VCaP (cell line): ENCODE results near the gene ROR2.

ENCODE experiments used
- H3K27ac ChIP-seq: fragments of 450-650 bp; 2 replicates; pipeline ENCODE4 v1.5.1; 2017
- CTCF ChIP-seq: fragments of 450-650 bp; conservative IDR thresholded peaks from 2 replicates; pipeline ENCODE4 v1.5.1; 2017; ENCODE audit warnings: mild to moderate bottlenecking, moderate library complexity

Gene ROR2

GRCh38 chr9:91843623-91844148 is 106.3 kb downstream of the ROR2 start:
- H3K27ac ChIP-seq: no peak overlapping the region
- TF ChIP-seq CTCF: no peak

DNA sequence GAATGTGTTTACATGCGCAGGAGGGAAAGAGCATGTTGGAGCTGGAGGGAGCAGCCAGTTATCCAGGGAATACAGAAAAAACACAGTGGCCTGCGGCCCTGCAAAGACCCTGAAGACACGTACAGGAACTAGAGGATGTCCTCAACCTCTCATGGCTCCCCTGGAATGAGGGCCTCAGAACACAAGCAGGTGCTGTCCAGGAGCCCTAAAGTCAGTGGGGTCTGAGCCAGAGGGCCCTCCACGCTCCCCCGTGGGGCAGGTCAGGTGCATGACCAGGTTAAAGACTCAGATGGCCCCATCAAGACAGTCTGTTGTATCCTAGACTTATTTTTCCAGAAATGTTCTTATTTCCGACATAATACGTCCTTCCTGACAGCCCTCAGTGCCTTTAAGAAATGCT is 106.9 kb downstream of the ROR2 start:
- TF ChIP-seq CTCF: no peak
- no peak overlapping the region for H3K27ac ChIP-seq

DNA sequence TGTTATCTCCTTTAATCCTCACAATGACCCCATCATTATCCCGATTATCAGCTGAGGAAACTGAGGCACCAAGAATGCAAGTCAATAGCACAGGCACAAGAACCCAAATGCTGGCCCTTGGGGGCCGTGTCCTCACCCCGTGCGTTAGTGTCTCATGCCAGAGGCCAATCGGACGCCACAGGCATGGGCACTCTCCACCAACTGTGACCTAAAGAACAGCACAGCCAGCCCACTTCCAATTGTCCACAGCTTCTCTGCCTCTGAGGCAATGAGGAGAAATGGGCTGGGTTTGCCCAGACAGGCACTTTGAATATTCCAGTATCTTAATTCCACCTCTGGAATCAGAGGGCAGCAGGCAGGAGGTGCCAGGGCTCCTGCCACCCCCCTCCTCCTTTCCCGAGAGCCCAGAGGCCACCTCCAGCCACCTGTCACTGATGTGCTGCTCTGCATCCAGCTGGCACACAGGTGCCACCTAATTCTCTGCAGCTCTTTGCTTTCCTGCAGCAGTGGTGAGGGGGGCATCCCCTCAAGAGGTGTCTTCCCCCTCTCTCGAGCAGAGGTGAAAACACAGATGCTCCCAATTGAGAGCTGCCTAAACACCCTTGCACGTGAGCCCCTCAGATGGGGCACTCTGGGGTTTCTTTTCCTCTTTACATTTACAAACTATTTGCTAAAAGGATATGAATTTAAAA is 107.5 kb downstream of the ROR2 start:
- no peak for TF ChIP-seq CTCF

GRCh38 chr9:91841591-91841990 is 108.4 kb downstream of the ROR2 start:
- no peak for TF ChIP-seq CTCF
- no peak overlapping the region for H3K27ac ChIP-seq

More for the DNA sequence above, 107.5 kb downstream of the ROR2 start:
- no peak overlapping the region for H3K27ac ChIP-seq

- no peak for TF ChIP-seq CTCF
- H3K27ac ChIP-seq: no peak overlapping the region
These were observed 109.1 kb downstream of the ROR2 start for GRCh38 chr9:91840882-91841281.

GRCh38 chr9:91840469-91840868 is 109.6 kb downstream of the ROR2 start:
- TF ChIP-seq CTCF: no peak
- no peak overlapping the region for H3K27ac ChIP-seq

DNA sequence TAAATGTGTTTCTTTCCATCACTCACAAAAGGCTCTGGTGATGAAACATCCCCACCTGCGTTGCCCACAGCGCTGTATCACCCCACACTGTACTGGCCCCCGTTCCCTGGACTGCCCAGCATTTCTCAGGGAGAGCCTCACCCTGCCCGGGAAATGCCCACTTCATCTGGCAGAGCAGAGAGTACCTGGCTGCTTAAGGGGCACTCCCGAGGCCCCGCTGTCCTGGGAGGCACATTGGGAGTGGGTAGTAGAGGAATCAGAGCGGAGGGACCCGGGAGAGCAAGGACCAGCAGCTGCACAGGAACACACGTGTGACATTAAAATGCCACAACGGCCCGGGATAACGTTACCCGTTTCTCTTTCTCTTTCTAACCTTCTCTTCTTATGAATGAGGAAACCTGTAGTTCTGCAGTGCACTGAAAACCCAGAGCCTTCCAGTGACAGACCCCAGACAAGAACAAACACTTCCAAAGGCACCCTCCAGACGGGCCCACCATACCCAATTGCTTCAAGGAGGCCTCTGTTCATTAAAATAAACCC is 110.0 kb downstream of the ROR2 start:
- no peak overlapping the region for H3K27ac ChIP-seq
- no peak for TF ChIP-seq CTCF
